NCI-H2196 (cell line): ENCODE results near the gene SHC3.

Experiments used
- DNase-seq: peaks from one replicate; lab custom pipeline; 2025; ENCODE audit not compliant: unreplicated experiment; lab: John Stamatoyannopoulos, UW

Gene SHC3

GRCh38 chr9:89054865-89055495, 123.6 kb downstream of the SHC3 start:
- no peak for DNase-seq

GRCh38 chr9:89053301-89053700, 125.3 kb downstream of the SHC3 start:
- DNase-seq, result no peak

- DNase-seq, result no peak
Observed at GRCh38 chr9:89052470-89053097, 126.0 kb downstream of the SHC3 start.

- DNase-seq, result no peak
Observed at GRCh38 chr9:89051421-89052025, 127.1 kb downstream of the SHC3 start.

GRCh38 chr9:89049646-89050045, 129.0 kb downstream of the SHC3 start:
- DNase-seq, result no peak

GRCh38 chr9:89048616-89049015, 130.0 kb downstream of the SHC3 start:
- no peak for DNase-seq

DNA sequence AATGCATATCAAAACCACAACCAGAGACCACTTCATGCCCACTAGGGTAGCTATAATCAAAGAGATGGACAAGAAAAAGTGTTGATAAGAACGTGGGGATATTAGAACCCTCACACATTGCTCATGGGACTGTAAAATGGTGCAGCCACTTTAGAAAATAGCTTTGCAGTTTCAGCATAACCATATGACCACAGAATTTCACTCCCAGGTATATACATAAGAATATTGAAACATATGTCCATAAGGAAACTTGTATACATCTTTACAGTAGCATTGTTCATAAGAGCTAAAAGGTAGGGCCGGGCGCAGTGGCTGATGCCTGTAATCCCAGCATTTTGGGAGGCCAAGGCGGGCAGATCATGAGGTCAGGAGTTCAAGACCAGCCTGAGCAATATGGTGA, 131.0 kb downstream of the SHC3 start:
- DNase-seq, result no peak

- DNase-seq, result no peak
Observed at GRCh38 chr9:89046832-89047231, 131.8 kb downstream of the SHC3 start.

GRCh38 chr9:89044881-89045280, 133.7 kb downstream of the SHC3 start:
- DNase-seq, result no peak

GRCh38 chr9:89044104-89044503, 134.5 kb downstream of the SHC3 start:
- DNase-seq, result no peak

DNA sequence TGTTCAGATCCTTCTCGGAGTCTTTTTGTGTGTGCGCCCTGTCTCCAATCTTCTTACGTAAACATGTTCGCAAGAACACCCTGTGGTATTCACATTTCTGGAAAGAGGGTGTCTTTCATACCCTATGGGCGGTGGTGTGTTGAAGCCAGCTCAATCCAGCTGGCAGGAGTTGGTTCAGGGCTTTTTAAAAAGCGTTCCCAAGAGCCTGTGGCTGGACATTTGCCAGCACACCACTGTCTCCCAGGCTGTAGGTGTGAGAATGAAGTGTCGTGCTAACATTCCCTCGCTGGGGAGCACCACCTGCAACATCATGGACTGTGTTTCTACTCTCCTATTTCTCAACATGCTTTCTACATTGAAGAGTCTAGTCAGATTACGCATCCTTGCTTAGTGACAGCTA, 135.6 kb downstream of the SHC3 start:
- DNase-seq, result no peak

GRCh38 chr9:89039664-89040063, 139.0 kb downstream of the SHC3 start:
- no peak for DNase-seq

- DNase-seq, result no peak
Observed at GRCh38 chr9:89039104-89039465, 139.5 kb downstream of the SHC3 start.

DNA sequence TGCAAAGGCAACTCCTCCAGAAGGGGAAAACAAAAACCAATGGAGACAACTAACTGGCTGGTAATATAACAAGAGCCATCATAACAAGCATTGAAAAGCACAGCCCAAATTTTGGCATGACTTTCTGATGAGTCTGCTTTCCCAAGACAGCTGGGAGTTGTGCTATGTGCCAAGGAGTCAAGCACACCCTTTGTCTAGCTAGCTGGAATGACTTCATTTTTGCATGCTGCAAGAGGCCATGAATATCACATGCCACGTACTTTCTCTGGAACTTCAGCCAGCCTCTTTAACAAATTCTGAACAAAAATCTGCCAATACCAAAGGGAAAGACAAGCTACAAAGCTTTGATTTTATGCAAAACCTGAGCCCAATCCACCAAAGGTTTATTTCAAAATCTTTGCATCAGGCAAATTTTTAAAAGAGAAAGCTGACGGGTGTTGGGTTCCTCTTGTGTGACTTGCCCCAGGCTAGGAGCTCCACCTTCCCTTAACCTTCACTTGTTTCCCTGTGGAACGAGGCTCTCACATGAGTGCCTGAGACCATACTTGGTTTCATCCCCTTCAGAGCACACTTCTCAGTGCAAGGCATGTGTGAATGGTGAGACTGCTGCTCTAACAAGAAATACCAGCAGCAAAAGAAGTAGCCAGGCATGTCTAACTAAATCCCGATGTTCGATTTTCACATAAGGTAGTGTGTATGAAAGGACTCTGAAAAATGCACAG, 140.1 kb downstream of the SHC3 start:
- DNase-seq, result no peak

DNA sequence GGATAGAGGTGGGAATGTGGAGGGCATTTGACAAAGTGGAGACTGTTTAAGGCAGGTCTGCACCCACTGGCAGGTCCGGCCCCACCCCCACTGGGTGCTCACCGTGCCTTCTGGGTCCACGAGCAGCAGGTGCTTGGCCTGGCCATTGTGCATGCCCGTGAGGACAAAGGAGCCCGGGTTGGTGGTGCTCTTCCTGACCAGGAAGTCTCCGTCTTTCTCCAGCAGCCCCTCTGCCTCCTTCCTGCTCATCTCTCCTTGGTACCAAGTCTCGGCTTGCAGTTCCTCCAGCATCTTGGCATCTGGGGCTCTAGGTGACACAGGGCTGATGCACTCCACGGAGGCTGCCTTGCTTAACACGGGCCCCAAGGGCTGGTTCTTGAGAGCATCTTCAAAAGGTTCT, 140.7 kb downstream of the SHC3 start:
- DNase-seq, result no peak

- no peak for DNase-seq
Observed at GRCh38 chr9:89037346-89037745, 141.3 kb downstream of the SHC3 start.

DNA sequence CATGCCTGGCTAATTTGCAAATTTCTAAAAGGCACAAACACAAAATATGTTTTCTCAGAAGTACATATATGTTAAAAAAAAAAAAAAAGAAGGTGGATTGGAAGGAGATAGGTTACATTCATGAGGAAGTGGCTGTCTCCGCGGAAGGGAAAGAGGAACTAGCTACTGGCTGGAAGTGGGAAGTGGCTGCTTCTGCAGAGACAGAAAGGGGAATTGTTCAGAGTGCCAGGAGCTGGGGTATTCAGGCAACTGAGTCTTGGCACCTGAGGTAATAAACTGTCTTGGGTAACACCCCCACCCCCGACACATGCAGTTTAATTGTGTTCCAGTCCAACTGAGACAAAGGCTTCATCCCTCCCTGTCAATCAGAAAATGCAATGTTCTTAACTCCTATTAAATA, 141.7 kb downstream of the SHC3 start:
- no peak for DNase-seq

- DNase-seq, result no peak
Observed at GRCh38 chr9:89036383-89036782, 142.2 kb downstream of the SHC3 start.

DNA sequence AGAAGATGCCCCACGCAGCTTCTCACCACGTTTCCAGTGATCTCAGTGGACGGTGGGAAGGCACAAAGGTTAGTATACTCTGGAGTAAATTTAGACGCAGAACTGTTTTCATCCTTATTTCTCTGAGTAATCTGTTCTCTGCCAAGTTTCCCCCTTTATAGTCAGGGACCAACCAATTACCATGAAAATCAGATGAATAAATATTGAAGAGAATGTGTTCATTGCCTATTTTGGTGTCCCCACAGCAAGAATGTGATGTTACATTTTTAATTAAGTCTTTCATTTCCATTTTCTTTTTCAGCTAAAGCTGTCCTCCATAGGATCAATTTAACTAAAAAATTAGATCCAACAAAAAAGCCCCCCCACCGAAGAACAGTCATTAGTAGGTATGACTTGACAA, 146.0 kb downstream of the SHC3 start:
- DNase-seq, result no peak

DNA sequence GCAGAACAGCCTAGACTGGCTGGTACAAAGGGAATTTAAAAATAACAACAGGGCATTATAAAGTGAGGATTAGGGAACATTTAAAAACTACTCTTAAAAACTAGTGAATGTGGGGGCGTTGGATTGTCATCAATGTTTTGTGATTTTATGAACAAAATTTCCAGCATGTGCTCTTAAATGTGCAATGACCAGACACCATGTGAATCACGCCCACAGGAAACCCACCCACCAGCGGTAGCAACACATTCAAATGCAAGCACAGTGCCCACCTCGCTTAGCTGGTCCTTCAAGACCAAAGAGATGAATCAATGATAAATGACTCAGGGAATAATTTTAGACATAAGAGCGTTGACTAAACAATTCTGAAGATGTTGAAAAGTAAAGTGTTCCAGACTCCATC, 146.4 kb downstream of the SHC3 start:
- no peak for DNase-seq

GRCh38 chr9:89029788-89030187, 148.8 kb downstream of the SHC3 start:
- no peak for DNase-seq

DNA sequence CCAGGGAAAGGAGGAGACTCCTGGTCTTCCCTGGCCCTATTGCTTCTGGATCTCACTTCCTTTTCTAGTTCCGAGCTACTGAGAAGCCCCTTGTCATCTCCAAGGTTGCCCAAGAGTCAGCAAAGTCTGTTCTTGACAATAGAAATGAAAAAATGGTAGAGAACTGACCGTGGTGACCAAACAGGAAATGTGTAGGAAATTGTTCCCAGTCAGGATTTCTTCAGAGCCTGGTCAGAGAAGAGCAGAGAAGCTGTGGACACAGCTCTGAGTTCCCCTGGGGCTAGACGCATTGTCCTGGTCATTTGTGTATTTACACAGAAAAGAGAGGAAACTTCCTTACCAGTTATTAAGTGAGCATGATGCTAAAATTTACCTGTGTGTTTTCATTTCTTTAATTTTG, 151.7 kb downstream of the SHC3 start:
- no peak for DNase-seq
